HPDE6-E6E7 (cell line): ENCODE data around the gene G3BP2.
"Not testable (repeated sequence)": the region's sequence is repeated elsewhere in the genome, so short reads cannot be mapped to it uniquely, and the experiment has no call there.

ENCODE experiments used
- DNase-seq: peaks from one replicate; pipeline ENCODE4 v3.0.0; 2011; ENCODE audit warnings: missing footprints; ENCODE audit errors: extremely low spot score

G3BP2 gene

DNA sequence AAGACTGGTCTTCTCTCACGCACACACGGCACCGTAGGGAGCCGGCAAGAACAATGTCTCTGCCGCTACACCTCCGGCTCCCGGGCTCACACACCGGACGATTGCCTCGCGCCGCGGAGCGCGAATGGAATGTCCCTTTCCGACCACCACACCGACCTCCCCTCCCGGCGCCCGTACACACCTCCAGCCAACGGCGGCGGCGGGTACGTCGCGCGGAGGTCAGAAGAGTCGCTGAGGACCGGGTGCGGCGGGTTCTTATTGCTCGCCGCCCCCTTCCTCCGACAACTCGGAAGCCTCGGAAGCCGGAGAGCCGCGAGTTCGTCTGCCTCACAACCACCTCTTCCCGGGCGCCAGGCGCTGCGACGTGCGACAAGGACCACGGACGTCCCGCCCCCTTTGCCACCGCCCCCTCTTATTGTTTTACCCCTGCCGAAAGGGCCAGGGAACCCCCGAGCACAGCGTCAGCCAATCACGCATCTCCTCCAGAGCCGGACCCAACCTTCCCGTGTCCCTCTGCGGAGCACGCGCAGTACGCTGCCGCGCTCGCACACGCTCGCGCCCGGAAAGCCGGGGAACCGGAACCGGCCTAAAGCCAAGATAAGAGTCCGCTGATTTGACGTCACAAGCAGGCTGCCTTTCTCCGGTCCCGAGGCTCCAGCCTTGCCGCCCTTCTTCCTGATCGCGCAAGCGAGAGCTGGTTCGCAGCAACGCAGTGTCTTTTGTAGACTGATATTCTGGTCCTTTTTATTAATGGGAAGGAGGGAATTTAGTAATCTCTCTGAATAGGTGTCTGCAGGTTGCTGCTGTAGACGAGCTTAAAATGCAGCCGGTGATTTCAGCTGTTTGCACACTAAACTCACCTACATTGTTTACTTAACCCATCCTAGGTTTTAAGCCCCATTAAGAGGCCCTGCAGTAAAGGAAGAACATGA is at the start of gene G3BP2:
G3BP2 (minus strand) TSS at position 385 of the 932 bp plus-strand sequence. CDS start 11,386 bp downstream, outside the sequence.
- peak; percentile 96 for DNase-seq

DNA sequence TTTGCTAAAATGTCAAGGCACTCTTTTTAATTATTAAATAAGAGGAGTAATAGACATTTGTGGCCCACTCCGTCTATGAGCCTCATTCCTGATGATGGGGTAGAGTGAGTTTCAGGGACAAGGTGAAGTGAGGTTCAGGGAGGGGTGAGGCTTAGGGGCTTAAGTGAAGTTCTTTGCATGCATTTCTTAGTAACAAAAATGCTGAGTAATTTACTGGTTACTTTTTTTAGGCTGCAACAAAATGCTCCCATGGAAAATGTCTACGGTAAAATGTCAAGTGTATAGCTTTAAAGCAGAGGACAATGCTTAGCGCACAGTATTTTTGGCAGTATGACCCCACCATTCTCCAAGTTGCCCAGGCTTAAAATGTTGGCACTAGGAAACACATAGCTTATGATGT is 49.2 kb upstream of the G3BP2 start:
- DNase-seq = no peak

DNA sequence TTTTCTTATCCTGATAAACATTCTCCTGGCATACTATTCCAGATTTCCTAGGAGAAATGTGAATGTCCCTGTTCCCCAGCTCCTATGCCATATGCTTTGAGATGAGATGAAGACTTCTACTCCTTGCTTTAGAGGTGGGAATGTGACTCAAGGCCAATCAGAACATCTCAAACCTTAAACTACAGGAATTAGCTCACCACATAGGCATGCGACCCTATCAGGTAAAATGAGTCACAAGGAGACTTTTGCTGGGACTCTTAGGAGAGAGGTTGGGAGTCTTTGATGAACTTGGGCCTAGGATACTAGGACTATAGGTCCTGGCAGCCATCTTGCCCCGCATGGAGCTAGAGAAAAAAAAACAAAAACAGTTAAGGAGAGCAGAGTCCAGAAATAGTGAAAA is 45.3 kb upstream of the G3BP2 start:
- no peak for DNase-seq

DNA sequence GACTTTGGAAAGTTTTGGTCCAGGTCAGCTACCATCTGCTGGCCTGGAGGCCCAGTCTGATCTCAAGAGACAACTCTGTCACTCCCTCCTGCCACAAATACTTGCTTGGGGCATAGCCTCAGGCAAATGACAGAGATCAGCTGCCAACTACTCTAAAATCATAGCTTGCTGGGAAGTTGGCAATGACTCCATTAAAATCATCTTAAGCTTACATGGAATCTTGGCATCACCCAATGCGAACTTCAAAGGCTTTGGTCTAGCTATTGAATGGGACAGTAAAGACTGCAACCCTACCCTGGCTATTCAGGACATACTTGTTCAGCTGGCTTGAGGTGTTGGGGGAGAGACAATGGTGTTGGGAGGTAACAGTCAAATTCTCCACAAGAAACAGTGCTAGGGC is 44.2 kb upstream of the G3BP2 start:
- DNase-seq = no peak

DNA sequence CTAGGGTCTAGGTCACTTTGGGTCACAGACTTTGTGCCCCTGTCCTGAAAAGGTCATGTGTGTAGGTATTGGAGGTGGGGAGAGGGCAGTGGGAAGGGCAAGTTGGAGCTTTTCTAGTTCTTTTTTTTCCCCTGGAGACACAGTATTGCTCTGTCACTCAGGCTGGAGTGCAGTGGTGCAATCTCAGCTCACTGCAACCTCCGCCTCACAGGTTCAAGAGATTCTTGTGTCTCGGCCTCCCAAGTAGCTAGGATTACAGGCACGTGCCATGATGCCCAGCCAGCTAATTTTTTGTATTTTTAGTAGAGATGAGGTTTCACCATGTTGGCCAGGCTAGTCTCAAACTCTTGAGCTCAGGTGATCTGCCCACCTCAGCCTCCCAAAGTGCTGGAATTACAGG is 42.8 kb upstream of the G3BP2 start:
- not testable (repeated sequence) for DNase-seq

DNA sequence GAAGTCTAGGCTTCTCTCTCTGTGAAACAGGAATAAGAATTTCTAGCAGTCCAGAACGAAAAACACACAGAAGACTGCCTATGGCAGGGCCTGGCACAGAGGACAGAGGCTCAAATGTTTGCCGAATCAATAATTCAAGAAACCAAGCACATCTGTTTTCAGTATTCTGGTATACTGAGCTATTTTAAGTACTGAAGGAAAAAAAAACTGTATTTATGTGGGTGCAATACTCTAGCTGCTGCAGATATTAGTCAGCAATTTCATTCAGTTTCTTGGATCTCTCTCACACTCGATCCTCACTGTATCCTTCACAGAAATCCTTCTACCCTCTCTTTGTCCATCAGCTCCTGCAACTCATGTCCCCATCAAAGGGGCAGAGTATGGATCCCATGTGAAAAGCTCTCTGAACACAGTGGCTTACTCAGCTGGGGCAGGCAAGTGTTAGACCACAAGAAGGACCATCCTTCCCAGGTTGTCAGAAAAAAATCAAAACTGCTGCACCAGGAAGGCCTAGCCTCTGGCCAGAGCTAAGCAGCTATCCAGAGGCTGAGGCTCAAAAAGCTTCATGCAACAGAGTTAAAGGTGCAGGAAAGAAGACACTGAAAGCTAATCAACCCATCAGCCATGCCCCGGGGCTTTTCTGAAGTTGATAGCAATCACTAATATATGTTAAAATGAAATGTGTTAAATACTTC is 42.0 kb upstream of the G3BP2 start:
- DNase-seq = no peak

DNA sequence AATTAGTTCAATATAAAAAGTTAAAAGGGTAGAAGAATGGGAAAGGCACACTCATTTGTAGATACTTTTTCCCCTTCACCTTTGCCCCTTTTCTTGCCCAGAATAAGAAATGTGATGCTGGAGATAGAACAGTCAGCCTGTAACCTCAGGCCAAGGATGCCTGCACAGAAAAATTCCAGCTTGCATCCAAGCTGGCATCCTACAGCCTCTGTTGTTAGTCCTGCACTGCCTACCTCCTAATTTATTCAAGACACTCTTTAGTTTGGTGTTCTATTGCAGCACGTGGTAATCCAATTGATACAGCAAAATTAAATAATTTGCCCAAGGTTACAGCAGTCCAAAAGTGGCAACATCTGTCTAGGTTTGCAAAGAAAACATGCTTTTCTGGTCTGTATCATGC is 41.5 kb upstream of the G3BP2 start:
- no peak for DNase-seq

DNA sequence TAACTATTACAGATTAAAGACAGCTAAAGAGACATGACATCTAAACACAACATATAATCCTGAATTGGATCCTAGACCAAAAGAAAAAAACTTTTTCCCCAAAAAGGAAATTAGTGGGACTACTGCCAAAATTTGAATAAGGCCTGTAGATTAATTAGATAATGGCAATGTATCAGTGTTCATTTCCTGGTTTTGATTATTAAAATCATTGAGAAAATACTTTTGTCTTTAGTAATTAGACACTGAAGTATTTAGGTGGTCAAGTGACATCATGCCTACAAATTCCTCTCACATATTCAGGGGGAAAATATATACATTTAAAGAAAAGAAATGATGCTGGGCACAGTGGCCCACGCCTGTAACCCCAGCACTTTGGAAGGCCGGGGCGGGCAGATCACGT is 40.8 kb upstream of the G3BP2 start:
- DNase-seq = no peak

DNA sequence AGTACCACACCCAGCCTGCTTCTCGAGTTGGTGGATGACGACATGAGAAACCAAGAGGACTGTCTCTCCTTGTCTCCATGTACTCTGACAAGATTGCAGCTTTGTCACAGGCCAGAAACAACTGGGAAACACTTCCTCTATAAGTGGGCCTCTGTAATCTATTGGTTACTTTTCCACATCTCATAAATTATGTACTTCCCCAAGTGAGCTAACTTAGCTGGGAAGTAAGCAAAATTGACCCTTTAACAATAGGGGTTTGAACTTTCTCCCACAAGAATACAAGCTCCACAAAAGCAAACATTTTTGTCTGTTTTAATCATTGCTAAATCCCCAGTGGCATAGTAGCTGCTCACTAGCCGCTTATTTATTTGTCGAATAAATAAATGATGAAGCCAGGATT is 37.0 kb upstream of the G3BP2 start:
- DNase-seq = no peak

DNA sequence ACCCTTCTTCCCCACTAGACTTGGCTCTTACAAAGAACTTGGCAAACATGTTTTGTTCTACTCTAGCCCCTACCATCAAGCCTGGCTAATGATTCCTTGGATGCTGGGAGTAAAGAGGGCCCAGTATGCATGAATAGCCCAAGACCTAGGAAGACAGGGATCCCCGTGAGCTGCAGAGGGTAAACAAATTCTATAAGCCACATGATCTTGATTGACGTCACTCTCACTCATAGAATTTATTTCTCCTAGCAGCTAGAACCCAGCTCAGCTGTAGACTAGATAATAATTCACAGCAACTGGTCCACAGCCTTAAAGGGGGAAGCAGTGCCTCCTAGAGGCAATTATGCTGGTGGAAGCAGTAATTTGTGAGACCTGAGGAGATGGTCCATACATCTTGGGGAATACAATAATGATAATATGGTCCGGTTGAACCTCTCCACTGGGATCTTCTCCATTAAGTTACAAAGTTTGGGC is 35.0 kb upstream of the G3BP2 start:
- DNase-seq = no peak

DNA sequence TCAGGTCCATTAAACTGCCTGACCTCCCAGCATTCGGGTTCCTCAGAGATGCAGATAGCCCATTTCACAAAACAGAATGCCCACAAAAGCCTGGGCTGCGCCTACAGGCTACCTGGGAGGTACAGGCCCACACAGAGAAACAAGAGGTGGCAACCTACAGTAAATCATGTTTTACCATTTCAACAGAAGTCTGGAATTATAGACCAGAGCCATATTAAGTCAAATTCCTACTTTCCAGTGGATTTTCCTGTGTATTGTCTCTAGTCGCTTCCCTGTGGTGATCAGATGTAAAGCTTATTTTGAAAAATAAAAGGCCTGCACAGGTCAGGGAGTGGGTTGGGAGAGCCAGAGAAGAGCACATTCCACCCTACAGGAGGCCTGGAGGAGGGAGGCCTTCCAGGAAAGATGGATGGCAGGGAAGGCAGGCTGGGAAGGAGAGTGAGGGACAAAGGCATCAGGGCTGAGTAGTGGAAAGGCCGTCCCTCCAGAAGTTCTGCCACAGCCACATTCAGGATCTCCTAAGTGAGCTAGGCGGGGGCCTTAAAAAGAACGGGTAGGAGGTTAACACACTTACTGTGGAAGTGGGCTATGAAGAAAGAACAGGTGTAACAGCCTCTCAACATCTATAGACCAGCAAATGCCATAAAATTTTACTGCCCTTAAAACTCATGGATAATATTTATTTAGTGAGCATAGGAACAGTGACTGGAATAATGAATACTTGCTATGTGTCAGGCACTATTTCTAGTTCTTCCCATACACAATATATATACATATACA is 32.2 kb upstream of the G3BP2 start:
- DNase-seq = no peak

DNA sequence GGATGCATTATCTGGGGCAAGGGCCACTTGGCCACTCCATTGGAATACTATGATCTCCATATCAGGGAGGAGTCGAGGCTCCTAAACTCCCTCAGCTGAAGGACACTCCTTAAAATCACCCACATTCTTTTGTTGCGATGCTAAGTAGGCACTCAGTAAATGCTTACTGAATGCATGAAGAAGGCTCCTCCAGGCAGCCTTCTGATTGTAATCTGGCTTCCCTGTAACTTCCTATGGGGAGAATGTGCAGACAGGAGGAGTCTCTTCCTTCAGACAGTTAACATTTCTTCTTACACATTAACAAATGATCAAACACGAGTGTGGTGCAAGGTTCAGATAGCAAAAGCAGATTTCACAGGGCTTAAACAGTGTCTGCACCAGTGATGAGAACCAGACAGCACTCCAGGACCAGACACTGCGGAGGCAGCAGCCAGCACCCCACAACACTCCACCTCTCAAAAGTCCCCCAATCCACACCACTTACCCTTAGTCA is 29.8 kb upstream of the G3BP2 start:
- DNase-seq = no peak

DNA sequence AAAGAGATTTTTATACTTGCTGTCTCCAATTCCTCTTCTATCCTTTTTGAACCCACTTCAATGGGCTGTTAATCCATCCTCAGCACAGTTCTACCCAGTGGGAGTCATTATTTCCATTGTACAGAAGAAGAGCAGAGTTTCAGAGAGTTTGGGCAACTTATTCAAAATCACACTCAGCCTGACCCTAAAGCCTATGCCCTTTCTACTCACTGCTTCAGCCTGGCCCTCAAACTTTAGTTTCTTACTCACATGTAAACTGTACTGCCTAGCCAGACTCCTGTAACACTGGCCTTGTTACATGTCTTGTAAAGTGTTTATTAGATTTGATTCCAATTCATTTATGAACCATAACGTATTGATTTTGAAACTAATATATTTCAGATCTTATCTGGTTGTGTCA is 26.1 kb upstream of the G3BP2 start:
- DNase-seq = no peak

DNA sequence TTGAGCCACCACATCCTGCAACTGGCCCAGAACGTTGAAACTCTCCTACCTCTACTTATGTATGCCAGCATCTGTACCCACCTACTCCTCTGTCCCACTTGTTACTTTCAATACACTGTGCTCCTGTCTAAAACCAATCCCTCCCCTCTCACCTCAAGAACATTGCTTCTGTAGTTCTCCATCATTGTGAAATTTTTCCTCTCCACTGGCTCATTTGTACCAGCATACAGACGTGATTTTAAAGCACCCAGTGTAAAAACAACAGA is 25.7 kb upstream of the G3BP2 start:
- no peak for DNase-seq

DNA sequence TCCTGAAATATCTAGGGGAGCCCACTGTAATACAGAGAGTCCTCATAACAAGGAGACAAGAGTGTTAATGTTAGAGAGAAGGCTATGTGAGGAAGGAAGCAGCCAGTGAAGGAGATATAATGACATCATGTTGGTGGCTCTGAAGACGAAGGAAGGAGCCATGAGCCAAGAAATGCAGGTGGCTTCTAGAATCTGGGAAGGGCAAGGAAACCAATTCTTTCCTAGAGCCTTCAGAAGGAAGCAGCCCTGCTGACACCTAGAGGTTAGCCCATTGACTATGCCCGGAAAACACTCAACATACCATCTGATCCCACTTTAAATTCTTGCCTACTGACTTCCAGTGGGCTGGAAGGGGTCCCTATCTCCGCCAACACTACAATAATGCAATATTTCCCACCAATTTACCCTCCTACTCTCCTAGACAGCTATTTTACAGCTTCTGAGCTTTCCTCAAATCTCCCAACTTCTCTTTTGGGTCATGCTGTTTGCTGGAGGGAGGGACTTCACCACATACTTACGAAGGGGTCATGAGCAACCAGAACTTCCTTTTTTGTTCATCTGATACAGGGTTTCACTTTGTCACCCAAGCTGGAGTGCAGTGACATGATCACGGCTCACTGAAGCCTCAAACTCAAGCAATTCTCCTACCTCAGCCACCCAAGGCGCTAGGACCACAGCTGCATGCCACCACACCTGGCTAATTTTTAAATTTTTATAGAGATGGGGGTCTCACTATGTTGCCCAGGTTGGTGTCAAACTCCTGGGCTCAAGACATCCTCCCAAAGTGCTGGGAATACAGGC is 25.2 kb upstream of the G3BP2 start:
- no peak for DNase-seq

DNA sequence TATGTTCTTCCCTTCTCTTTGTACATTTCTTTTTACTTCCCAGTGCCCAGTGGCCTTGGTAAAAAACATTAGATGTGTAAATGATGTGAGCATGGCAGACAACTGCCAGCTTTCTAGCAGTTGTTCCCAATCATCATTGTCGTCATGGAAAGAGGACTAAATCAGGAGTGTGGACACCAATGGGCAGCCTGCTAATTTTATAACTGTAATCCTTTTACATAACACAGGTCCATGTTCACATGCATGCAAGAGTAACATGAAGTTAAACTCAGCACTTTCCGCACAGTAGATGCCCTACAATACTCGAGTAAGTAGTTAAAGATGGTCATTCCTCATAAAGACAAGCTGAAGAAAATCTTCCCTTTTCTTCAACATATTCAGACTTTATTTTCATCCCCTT is 23.4 kb upstream of the G3BP2 start:
- no peak for DNase-seq

DNA sequence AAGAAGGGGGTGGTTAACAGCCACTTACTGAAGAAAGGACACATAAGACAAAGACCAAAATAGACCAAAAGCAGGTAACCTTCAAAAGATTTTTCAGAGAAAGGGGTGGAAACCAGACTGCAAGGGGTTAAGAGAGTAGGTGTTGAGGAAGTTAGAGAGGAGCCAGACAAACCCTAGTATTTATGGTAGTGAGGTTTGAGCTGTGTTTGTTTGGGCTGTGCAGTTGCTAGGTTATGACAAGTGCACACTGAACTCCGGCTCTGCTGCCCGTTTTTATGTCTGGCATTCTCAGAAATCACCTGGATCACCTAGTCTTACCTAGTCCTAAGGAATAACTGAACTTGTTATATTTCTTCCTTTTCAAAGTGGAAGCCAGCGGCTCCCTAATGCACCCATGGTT is 22.9 kb upstream of the G3BP2 start:
- no peak for DNase-seq

DNA sequence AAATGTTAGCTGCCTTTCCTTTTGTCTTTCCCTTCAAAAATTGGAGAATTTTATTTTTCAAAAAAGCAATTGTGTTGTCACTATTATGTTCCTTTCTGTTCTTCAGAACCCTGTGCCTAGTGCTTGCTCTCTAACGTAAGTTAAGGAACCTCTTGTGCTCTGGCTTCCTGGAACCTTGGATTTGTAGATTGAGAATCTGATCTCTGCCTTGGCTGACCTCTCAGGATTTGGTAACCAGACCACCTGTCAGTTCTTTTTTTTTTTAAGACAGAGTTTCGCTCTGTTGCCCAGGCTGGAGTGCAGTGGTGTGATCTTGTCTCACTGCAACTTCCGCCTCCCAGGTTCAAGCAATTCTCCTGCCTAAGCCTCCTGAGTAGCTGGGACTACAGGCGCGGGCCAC is 18.9 kb upstream of the G3BP2 start:
- not testable (repeated sequence) for DNase-seq

DNA sequence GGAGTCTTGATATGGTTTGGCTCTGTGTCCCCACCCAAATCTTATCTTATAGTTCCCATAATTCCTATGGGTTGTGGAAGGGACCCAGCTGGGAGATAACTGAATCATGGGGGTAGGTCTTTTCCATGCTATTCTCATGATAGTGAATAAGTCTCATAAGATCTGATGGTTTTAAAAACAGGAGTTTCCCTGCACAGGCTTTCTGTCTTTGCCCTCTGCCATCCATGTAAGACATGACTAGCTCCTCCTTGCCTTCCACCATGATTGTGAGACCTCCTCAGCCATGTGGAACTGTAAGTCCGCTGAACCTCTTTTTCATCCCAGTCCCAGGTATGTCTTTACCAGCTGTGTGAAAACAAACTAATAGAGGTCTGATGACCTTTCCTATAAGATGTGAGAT is 13.9 kb upstream of the G3BP2 start:
- DNase-seq = not testable (repeated sequence)

DNA sequence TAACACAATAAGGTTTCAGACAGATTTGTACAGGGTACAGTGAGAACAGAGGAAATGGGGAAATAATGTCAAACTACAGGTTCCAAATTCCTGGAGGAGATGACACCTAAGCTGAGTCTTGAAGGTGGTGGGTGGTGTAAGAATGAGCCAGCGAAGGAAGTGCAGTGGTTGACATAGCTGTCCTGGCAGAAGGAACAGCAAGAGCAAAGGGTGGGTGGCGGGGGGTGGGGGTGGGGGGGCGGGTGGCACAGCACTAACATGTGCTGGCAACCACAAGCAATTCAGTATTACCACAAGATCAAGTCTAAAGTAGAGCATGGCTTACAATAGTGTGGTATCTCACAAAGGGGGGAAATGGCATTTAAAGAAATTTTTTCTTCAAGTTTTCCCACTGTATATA is 13.1 kb upstream of the G3BP2 start:
- no peak for DNase-seq

DNA sequence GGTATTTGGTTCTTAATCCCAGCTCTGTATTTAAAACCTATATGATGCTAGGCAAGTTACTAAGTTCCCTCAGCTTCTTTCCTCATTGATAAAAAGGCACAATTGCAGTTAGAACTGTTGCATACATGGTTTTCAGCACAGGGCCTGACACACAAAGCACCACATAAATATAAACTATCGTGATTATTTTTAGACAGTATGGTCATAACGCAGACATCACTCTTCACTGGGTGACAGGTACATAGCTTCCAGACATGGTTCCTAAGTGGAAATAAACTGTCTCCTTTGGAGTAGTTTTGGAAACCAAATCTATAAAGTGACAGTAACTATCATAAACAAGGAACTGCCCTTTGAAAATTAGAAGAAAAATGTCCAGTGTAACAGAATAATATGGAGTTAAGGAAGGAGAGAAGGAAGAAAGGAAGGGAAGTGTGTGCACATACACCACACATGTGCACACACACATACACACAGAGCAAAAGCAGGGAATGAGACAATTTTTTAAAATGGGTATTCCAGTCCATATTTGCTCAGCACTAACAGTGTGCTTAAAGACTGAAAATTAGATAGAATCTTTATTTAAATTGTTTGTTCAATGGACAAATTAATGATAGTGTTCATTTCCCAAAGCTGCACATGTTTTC is 12.5 kb upstream of the G3BP2 start:
- no peak for DNase-seq
